AG10803 (cell line): ENCODE data around the gene NIN.

Experiments
- DNase-seq: peaks from one replicate; pipeline ENCODE4 v3.0.0; 2010; ENCODE audit warnings: low read depth
- H3K4me3 ChIP-seq: 2 replicates; pipeline ENCODE4 v1.5.1; 2011; ENCODE audit warnings: mild to moderate bottlenecking, low read length, control low read depth
- CTCF ChIP-seq: conservative IDR thresholded peaks from 2 replicates; pipeline ENCODE4 v1.5.1; 2011; ENCODE audit warnings: mild to moderate bottlenecking, low read length, control low read depth, inconsistent platforms

NIN gene

GRCh38 chr14:50762001-50762930 lies 68.7 kb downstream of the NIN start:
- no peak for TF ChIP-seq CTCF
- peak; percentile 79 for DNase-seq
- no peak overlapping the region for H3K4me3 ChIP-seq

GRCh38 chr14:50759800-50760543 lies 71.0 kb downstream of the NIN start:
- no peak for DNase-seq
- no peak overlapping the region for H3K4me3 ChIP-seq
- TF ChIP-seq CTCF = no peak

GRCh38 chr14:50758945-50759344 lies 72.0 kb downstream of the NIN start:
- no peak overlapping the region for H3K4me3 ChIP-seq
- TF ChIP-seq CTCF = no peak
- peak; percentile 65 for DNase-seq

- no peak for TF ChIP-seq CTCF
- no peak for DNase-seq
- H3K4me3 ChIP-seq = no peak overlapping the region
Observed at GRCh38 chr14:50758305-50758704, 72.7 kb downstream of the NIN start.

- H3K4me3 ChIP-seq = no peak overlapping the region
- no peak for DNase-seq
- no peak for TF ChIP-seq CTCF
Observed at GRCh38 chr14:50757702-50758101, 73.3 kb downstream of the NIN start.

GRCh38 chr14:50756300-50756699 lies 74.7 kb downstream of the NIN start:
- DNase-seq = no peak
- TF ChIP-seq CTCF = no peak
- no peak overlapping the region for H3K4me3 ChIP-seq
